ENCODE results near the gene ACTL9.

The ACTL9 gene

DNA sequence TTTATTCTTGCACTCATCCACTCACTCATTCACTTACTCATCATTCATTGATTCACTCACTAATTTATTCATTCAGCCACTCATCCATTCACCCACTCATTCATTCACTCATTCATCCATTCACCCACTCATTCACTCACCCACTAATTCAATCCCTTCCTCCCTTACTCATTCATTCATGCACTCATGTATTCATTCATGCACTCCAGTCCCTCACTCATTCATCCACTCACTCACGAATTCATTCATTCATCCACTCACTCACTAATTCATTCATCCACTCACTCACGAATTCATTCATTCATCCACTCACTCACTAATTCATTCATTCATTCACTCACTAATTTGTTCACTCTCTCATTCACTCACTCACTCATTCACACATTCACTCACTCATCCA, 16.1 kb downstream of the ACTL9 start:
- H3K27me3 ChIP-seq (replicated peaks) = no peaks in the 10 kb centered on the region
- no peak for DNase-seq
- H3K4me3 ChIP-seq (ENCODE audit: low read depth, low read length) = no peak overlapping the region
- TF ChIP-seq, protein P1, sequence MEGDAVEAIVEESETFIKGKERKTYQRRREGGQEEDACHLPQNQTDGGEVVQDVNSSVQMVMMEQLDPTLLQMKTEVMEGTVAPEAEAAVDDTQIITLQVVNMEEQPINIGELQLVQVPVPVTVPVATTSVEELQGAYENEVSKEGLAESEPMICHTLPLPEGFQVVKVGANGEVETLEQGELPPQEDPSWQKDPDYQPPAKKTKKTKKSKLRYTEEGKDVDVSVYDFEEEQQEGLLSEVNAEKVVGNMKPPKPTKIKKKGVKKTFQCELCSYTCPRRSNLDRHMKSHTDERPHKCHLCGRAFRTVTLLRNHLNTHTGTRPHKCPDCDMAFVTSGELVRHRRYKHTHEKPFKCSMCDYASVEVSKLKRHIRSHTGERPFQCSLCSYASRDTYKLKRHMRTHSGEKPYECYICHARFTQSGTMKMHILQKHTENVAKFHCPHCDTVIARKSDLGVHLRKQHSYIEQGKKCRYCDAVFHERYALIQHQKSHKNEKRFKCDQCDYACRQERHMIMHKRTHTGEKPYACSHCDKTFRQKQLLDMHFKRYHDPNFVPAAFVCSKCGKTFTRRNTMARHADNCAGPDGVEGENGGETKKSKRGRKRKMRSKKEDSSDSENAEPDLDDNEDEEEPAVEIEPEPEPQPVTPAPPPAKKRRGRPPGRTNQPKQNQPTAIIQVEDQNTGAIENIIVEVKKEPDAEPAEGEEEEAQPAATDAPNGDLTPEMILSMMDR (IDR thresholded peaks at IDR 0.05; ENCODE audit: low read depth, low read length, missing control alignments) = no peak
- in situ Hi-C loops (cut with HindIII; ENCODE audit: low pct_ligation_motif_present, low sequenced_read_pairs) = no loop called here
- no peak overlapping the region for H3K27ac ChIP-seq
- H3K36me3 ChIP-seq (replicated peaks) = no peaks in the 10 kb centered on the region

DNA sequence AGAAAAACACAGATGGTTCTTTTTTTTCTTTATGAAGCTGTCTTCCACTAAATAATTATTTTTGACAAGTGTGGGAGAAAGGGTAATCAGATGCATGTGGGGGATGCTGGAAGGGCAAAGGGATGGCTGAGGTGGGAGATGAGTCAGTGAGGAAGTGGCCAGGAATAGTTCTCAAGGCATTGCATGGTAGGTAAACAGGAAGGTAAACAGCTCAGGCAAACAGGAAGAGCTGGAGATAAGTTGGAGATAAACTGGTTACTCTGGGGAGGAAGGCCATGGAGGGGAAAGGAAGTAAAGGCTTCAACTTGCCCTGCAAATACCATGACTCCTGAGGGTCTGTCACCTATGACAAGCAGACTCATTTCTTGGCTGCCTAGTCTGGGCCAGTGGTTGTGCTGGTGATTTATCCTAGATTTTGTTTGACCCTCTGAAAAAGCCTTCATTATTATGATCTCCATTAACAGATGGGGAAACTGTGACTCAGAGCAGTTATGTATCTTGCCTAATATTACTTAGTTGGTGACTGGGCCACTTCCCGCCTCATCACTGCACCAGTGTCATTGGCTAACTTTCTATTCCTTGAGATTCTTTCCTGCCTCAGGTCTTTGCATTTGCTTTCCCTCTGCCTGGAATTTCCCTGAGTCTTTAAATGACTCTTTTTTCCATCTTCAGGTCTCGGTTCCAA, 17.1 kb downstream of the ACTL9 start:
- Histone ChIP-seq H3K4me3 (ENCODE audit: low read depth, low read length) (no peak overlapping the region), H3K27me3 (replicated peaks) (no peaks in the 10 kb centered on the region), H3K27ac (no peak overlapping the region), H3K36me3 (replicated peaks) (no peaks in the 10 kb centered on the region)
- DNase-seq = no peak
- in situ Hi-C loops (cut with HindIII; ENCODE audit: low pct_ligation_motif_present, low sequenced_read_pairs) = no loop called here
- TF ChIP-seq, protein P1 (IDR thresholded peaks at IDR 0.05; ENCODE audit: low read depth, low read length, missing control alignments) = no peak

DNA sequence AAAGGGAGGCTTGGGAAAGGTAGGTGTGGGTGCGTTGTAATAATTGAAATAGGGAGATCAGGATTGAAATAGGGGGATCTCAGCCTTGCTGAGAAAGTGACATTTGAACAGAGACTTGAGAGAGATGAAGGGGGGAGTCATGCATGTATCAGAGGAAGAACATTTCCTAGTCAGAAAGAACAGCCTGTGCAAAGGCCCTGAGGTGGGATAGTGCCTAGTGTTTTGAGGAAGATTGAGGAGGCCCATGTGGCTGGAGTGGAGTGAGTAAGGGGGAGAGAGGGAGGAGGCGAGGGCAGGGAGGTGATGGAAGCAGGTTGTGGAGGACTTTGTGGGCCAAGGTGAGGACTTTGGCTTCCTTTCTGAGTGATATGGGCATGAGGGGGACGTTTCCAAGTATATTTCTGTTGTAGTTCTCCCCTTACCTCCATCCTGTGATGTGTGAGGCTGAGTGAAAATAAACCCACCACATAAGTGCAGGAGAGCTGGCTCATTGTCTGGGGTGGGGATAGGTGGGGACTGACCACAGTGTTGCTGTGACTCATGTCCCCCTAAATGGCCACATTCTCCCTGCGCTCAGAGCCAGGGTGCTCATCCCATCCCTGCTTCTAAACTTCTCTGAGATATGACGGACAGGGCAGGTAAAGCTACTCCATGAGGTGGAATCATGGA, 17.8 kb downstream of the ACTL9 start:
- in situ Hi-C loops (cut with HindIII; ENCODE audit: low pct_ligation_motif_present, low sequenced_read_pairs) = no loop called here

DNA sequence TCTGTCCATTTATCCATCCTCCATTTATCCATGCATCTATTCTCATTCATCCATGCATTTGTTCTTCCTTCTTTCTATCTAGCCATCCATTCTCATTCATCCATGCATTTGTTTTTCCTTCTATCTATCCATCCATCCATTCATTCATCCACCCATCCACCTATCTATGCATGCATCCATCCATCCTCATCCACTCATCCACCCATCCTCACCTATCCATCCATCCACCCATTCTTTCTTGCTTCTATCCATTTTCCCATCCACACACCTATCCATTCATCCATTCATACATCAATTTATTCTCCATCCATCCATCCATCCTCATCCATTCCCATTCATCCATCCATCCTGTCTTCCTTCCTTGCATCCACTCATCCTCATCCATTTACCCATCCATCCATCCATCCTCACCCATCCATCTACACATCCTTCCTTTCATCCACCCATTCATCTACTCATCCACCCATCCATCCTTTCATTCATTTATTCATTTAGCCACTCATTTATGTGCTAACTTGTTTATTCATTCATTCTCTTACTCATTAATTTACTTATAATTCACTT, 20.3 kb downstream of the ACTL9 start:
- Histone ChIP-seq H3K27ac (no peak overlapping the region), H3K27me3 (replicated peaks) (no peaks in the 10 kb centered on the region), H3K36me3 (replicated peaks) (no peaks in the 10 kb centered on the region), H3K4me3 (ENCODE audit: low read depth, low read length) (no peak overlapping the region)
- in situ Hi-C loops (cut with HindIII; ENCODE audit: low pct_ligation_motif_present, low sequenced_read_pairs) = no loop called here
- no peak for DNase-seq
- TF ChIP-seq, protein P1 (IDR thresholded peaks at IDR 0.05; ENCODE audit: low read depth, low read length, missing control alignments) = no peak

More for the DNA sequence above, 17.8 kb downstream of the ACTL9 start:
- Histone ChIP-seq H3K27ac (no peak overlapping the region), H3K4me3 (ENCODE audit: low read depth, low read length) (no peak overlapping the region), H3K27me3 (replicated peaks) (no peaks in the 10 kb centered on the region), H3K36me3 (replicated peaks) (no peaks in the 10 kb centered on the region)
- TF ChIP-seq, protein P1 (IDR thresholded peaks at IDR 0.05; ENCODE audit: low read depth, low read length, missing control alignments) = no peak
- DNase-seq = no peak

DNA sequence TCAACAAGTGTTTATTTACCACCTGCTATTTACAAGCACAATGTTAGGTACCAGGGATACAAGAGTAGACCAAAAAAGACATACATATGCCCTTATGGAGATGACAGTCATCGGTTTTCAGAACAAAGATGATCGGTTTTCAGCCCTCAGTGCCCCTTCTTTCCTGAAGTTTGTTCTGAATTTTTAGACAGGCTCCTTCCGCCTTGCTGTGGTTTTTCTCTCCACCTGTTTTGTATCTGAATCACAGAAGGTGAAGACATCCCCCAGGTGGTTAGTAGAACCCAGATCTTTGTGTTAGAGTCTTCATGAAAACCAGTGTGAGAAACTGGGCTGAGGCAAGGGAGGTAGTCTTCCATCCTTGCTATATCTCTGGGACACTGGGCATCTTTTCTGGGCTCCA, 23.5 kb downstream of the ACTL9 start:
- no peaks in the 10 kb centered on the region for H3K36me3 ChIP-seq (replicated peaks)
- in situ Hi-C loops (cut with HindIII; ENCODE audit: low pct_ligation_motif_present, low sequenced_read_pairs) = no loop called here

More for the DNA sequence above, 23.5 kb downstream of the ACTL9 start:
- TF ChIP-seq, protein P1 (IDR thresholded peaks at IDR 0.05; ENCODE audit: low read depth, low read length, missing control alignments) = no peak
- H3K27ac ChIP-seq = no peak overlapping the region
- no peak overlapping the region for H3K4me3 ChIP-seq (ENCODE audit: low read depth, low read length)
- H3K27me3 ChIP-seq (replicated peaks) = no peaks in the 10 kb centered on the region
- no peak for DNase-seq
